ENCODE results near the gene RALY. TPM values are rescaled to one million over a fixed set of nuclear protein-coding genes. Genes with fewer than 3 reads are reported as not detected.

The RALY gene
- total and polyA plus RNA-seq, 2 donors (not counting 3 experiments of a cell fraction or from before 2014, with no cell fraction given) = 142 to 146 TPM

DNA sequence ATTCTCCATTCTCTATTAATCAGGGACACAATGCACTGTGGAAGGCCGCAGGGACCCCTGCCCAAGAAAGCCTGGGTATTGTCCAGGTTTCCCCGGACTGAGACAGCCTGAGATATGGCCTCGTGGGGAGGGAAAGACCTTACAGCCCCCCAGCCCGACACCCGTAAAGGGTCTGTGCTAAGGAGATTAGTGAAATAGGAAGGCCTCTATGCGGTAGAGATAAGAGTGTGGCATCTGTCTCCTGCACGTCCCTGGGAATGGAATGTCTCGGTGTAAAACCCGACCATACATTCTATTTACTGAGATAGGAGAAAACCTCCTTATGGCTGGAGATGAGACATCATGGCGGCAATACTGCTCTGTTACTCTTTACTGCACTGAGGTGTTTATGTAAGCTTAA is 134.1 kb downstream of the RALY start:
- ChIA-PET POLR2A (no interaction called here), CTCF (interaction anchor here (1.1 to 3.9 kb wide), 3 partner anchors 15 to 265 kb away, joined by 3 to 30 read pairs (median 15); partner anchors contain the start of gene EIF2S2)
- no TSS peak for BruUV-seq (replicated peaks)
- H3K4me1 ChIP-seq (ENCODE audit: control insufficient read depth, extremely low read depth, insufficient read depth, low read length) = peaks cover 3% of the 10 kb centered on the region
- TF ChIP-seq MYC (IDR thresholded peaks at IDR 0.05; ENCODE audit: low read depth, low read length) (no peak), FOS (IDR thresholded peaks at IDR 0.05; ENCODE audit: borderline replicate concordance, insufficient read depth, low read length) (no peak), MAX (IDR thresholded peaks at IDR 0.05; ENCODE audit: insufficient read depth, insufficient read length) (no peak)
- TF ChIP-seq, protein P1, sequence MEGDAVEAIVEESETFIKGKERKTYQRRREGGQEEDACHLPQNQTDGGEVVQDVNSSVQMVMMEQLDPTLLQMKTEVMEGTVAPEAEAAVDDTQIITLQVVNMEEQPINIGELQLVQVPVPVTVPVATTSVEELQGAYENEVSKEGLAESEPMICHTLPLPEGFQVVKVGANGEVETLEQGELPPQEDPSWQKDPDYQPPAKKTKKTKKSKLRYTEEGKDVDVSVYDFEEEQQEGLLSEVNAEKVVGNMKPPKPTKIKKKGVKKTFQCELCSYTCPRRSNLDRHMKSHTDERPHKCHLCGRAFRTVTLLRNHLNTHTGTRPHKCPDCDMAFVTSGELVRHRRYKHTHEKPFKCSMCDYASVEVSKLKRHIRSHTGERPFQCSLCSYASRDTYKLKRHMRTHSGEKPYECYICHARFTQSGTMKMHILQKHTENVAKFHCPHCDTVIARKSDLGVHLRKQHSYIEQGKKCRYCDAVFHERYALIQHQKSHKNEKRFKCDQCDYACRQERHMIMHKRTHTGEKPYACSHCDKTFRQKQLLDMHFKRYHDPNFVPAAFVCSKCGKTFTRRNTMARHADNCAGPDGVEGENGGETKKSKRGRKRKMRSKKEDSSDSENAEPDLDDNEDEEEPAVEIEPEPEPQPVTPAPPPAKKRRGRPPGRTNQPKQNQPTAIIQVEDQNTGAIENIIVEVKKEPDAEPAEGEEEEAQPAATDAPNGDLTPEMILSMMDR (IDR thresholded peaks at IDR 0.05; ENCODE audit: extremely low read depth in 1 of 2, insufficient read depth in 1 of 2, low read depth in 1 of 2, low read length in 2 of 2) = no peak
- no peaks in the 10 kb centered on the region for H3K9me1 ChIP-seq (replicated peaks; ENCODE audit: control insufficient read depth, extremely low read depth, insufficient read depth, low read length)
- dilution Hi-C loops (cut with MboI; ENCODE audit: extremely low pct_ligation_motif_present, low sequenced_read_pairs) (no loop called here), intact Hi-C loops (cut with micrococcal nuclease) (loop anchor here (2.0 to 5.0 kb wide), 2 partner anchors 15 to 395 kb away; partner anchors contain the start of genes EIF2S2 and ZNF341)
- H3K36me3 ChIP-seq (ENCODE audit: control insufficient read depth in 2 of 2, extremely low read depth in 1 of 2, insufficient read depth in 2 of 2, low read length in 2 of 2) = no peaks in the 10 kb centered on the region
- H3K4me2 ChIP-seq (ENCODE audit: insufficient read depth, low read length) = no peak overlapping the region
- H3K9me3 ChIP-seq (replicated peaks; ENCODE audit: control insufficient read depth, insufficient read depth, low read length) = no peaks in the 10 kb centered on the region
- H2AFZ ChIP-seq (ENCODE audit: low read depth, low read length) = no peak overlapping the region
- H3K4me3 ChIP-seq (replicated peaks in 1 of 3; ENCODE audit: insufficient read depth in 1 of 3, low read depth in 1 of 3, low read length in 3 of 3) = no peak overlapping the region
- FAIRE-seq = no peak
- H3K9ac ChIP-seq (replicated peaks; ENCODE audit: extremely low read depth, insufficient read depth, low read length) = no peak overlapping the region
- H3K27ac ChIP-seq (ENCODE audit: insufficient read depth, low read depth, low read length) = no peak overlapping the region
- H3K27me3 ChIP-seq (ENCODE audit: control insufficient read depth in 2 of 2, insufficient read depth in 2 of 2, low read length in 2 of 2) = no peaks in the 10 kb centered on the region
- no peaks in the 10 kb centered on the region for H3K79me2 ChIP-seq (ENCODE audit: control insufficient read depth, insufficient read depth, low read length)
- DNase-seq (ENCODE audit: low read depth, low spot score) = no peak
- no peaks in the 10 kb centered on the region for H4K20me1 ChIP-seq (replicated peaks; ENCODE audit: control insufficient read depth, extremely low read depth, insufficient read depth, low read length)

Measured in endothelial cell of umbilical vein (primary cell).